Activated naive CD4-positive, alpha-beta T cell treated with anti-CD3 and anti-CD28 coated beads, Interleukin-2, amount 50 U/mL, for 16 hours (primary cell): Measurements from ENCODE around the gene PGS1.

Experiments used
- DNase-seq: peaks from one replicate; pipeline ENCODE4 v3.0.0-alpha.2; 2020

Gene PGS1

DNA sequence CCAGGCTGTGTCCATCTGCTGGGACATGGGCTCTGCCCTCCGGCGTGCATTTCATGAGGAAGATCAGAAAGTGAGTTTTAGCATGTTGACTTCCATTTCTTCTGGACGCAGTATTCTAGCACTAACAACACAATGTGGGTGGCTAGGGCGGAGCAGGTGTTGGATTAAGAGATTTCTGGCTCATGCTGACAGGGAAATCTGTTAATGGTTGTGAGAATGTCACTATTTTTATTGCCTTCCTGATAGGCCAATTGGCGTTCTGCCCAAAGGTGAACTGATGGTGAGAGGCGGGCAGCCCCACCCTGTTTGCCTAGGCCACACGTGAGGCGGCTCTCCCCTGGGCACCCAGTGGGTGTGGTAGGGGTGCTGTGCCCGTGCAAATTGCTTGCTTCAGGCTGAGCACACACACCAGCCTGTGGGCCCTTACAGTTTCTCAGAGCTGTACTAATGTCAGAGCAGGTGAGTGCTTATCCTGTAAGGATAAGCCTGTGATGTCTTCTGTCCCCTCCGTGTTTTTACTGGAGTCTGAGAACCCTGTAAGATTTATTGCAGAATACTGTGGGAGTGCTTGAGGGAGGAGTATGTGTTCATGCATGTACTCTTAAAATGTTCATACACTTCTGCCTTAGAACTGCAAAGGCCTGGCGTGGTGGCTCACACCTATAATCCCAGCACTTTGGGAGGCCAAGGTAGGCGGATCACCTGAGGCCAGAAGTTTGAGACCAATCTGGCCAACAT is 30.9 kb downstream of the PGS1 start:
- DNase-seq, result no peak

DNA sequence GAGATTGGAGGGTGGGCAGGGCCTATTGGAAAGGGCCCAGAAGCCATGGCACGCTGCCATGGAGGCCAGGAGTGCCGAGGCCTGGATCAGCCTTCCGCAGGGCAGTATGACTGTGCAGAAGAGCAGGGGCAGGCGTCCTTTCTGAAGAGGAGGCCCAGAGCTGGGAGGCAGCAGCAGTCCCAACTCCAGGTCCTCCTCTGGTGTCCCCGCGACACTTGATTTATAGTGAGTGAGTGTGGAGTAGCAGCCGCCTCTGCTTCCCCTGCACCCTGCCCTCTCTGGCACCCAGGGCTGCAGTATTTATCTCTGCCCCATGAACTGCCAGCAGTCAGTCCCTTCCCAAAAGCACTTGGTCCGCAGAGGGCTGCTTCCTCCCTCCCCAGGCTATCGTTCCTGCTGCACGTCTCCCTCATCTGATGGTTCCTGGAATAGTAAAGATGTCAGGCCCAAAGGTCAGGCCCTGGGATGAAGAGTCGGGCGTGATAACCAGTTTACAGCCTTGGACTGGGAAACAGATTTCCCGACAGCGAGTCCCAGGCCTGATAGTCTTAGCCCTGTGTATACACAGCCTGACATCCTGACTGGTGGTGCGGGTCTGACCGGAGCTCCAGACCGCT is 32.9 kb downstream of the PGS1 start:
- DNase-seq, result no peak

DNA sequence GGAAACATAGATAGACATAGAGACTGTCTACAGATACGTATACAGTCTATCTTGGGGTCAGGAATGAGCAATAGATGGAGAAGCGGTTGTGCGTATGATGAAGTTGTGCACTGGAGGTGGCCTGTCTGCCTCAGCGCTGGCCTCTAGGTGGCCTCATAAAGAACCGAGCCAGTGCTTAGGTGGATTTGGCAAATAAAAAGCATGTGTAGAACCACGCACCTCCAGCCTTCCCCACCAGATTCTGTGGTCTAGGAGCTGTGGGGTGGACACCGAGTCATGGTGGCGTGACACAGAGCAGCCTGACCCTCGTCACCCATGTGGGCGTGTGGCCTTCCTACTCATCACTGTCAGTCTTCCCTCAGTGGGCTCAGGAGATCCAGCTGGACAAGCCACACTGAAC is 34.0 kb downstream of the PGS1 start:
- DNase-seq, result peak; percentile 40

DNA sequence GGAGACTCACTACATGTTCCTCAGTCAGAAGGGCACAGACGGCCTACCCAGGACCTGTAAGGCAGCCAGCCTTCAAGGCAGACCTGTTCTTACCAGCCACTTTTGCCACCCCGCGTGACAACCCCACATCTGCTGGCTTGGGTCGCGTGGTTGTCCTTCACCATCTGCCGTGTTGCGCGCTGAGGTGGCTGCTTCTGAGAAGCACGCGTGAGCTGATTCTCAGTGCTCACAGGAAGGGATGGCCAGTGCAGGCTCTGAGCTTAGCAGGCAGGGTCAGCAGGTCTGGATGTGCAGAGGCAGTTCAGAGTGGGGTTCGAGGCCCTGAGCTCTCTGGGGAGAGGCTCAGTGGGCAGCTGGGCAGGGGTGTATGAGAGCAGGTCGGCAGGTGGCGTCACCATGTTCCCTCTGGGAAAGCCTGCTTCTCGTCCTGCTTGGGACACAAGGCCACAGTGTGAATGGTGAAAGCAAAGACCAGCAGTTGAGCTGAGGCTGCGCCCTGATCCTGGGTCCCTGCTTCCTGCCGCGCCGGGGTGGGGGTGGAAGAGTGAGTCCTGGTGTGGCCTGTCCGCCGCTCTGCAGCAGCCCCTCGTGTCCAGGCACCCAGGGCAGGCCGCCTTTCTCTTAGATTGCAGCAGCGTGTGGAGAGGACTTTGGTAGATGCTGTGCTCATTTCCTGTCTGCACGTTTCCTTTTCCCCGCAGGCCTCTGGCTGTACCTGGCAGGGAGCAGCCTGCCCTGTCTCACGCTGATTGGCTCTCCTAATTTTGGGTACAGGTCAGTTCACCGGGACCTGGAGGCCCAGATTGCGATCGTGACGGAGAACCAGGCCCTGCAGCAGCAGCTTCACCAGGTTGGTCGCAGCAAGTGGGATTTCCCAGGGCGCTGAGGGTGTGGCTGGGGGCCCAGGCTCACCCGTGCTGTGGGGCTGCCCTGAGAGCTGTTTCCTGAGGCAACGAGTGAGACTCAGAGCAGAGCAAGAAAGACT is 36.0 kb downstream of the PGS1 start:
- DNase-seq, result peak; percentile 62

DNA sequence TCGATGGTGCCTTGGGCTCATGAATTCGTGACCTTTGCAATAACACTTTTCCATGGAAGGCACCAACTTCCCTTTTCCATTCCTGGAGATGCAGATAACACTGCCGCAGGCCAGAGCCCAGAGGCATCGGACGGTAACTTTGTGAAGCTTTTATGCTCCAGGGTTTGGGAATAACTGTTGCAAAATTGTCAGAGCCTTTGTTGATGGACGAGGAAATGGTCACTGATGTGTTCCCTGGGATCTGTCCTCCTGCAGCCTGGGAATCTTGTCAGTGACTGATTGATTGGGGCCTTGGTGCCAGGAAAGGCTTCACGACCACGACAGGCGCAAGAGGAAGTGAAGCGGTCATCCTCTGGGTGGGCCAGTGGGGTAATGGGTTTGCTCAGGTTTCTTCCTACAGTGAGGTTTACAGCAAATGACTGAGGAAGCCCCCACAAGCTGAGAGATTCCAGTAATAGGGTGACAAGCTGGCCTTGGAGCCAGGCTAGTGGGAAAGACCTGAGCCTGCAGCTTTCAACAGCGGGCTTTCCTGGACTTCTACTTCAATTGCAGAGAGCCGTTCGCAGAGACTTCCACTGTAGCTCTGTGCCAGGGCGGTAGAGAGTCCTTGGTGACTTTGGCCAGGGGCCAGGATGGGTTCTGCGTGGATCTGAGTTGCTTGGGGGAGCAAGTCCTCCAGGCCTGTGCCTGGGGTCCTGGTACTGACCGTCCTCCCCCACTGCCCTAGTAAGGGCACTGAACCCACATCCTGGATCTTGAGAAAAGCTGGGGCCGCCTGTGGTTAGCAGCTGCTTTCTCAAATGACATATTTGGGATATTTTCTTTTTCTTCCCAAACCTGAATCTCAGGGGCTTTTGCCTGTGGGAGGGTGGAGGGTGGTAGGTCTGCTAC is 37.6 kb downstream of the PGS1 start:
- DNase-seq, result no peak

DNA sequence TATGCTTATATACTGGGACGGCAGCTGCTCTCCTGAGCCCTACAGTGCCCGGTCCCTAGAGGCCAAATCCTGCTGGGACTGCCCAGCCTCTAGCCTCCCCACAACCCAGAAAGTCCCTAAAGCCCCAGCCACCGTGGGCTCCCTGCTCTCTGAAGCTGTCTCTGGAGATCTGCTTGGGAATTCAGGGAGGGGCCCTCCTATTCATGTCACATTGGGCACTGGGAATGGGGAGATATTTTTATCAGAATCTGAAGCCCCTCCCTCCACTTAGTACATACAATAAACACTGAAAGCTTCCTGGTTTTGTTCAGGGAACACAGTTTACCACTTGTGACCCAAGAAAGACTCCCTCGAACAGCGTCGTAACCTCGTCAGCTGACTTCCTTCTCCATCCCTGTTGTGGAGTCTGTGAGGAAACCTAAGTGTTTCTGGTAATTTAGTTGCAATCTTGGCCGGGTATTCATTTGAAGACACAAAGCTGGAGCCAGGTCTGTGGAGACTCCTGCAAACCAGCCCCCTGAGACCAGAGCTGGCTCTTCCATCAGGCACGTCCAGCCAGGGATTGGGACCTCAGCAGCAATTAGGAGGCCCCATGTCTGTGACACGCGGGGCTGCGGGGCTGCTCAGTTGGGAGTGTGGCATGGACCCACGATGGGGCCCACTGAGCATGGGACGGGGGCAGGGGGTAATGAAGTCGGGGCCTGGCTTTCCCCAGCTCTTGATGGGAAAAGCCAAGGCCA is 38.5 kb downstream of the PGS1 start:
- DNase-seq, result no peak

DNA sequence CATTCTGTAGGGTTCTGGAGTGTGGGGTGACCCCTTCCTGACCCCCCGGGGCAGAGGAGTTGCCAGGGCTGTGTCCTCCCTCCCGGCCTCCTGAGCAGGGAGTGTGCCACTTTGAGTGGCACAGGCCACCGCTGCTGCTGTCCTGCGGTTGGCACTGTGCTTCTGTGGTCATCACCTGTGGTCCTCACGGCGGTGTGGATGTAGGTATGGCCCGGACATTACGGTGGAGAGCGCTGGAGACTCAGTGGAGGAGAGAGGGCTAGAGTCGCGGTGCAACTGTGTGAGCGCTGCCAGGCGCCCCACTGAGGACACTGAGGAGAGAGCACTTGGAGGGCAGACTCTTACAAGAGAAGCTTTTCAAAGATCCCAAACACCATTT is 39.1 kb downstream of the PGS1 start:
- no peak for DNase-seq

DNA sequence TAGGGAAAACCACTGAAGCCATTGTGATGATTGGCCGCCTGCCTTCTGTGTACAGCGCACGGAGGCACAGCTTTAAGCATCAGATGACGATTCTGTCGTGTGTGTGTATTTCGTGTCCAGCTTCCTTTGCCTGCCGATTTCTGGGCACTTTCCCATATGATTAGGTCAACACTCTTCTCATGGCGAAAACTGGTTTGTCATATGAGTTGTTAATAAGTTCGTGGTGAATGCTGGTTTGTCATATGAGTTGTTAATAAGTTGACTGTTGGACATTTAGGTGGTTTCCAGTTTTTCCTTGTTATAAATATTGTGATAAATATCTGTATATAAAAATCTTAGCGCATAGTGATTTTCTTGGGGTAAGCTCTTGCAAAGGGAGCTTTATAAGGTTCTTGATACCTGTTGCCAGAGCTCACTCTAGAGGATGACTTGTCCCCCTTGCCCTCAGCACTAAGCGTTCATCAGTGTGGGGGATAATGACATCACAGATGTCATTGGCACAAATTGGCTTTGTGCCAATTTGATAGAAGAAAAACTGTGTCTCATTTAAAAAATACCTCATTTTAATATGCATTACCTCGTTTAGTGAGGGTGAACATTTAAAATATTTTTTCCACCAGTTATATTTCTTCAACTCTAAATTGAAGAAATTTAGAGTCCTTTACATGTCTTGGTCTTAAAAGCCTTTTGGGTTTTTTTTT is 40.0 kb downstream of the PGS1 start:
- no peak for DNase-seq

DNA sequence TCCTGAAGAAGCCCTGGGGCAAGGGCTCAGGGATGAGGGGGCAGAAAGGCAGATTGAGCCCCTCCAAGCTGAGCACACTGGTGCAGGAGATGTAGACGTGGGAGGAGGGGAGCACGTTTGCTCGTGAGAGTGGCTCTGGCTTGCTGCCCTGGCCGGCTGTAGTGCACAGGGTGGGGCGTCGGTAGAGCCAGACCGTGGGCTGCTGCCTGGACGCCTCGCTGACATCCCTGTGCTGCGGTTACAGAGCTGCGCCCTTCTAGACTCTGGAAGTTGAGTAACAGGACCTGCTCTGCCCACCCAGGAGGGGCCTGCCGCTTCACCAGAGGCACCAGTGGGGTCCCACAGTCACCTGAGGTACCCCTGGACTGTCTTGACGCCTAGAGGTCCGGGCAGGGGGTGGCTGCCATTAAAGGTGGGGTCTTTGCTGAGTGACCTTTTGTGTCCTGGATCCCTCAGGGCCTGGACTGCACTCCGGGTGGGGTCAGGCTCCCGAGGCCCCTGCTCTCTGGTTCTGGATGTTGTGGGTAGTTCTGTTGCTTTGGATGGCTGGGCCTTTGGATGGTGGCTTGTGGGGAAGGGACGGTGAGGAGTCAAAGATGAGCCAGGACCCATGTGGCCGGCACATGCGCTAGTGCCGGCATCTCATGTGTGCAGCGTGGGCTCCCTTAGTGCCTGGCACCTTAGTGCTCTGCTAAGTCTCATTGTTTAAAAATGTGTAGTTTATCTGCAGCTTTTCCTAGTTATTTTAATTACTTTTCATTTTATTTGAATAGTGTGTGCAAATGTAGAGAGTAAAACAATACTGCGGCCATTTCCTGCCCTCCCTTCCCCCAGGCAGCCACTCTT is 41.7 kb downstream of the PGS1 start:
- no peak for DNase-seq

DNA sequence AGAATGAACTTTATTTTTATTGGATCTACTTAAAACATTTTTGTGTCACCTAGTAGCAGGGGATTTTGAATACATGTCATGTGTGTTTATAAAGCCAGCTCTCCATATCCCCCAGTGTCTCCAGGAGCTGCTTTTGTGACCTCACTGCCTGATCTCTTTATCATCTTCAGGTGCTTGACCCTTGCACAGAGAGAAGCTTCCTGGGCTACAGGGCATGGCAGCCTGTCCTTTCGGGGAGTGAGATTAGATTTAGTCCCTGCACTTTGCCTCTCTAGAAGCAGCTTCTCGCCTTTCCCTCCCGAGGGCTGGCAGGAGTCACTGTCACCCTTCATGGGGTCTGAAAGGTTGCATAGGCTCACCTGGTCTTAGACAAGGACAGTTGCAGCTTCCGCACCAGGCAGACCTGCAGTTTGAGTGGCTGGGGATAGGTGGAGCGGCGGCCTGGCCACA is 42.7 kb downstream of the PGS1 start:
- no peak for DNase-seq

DNA sequence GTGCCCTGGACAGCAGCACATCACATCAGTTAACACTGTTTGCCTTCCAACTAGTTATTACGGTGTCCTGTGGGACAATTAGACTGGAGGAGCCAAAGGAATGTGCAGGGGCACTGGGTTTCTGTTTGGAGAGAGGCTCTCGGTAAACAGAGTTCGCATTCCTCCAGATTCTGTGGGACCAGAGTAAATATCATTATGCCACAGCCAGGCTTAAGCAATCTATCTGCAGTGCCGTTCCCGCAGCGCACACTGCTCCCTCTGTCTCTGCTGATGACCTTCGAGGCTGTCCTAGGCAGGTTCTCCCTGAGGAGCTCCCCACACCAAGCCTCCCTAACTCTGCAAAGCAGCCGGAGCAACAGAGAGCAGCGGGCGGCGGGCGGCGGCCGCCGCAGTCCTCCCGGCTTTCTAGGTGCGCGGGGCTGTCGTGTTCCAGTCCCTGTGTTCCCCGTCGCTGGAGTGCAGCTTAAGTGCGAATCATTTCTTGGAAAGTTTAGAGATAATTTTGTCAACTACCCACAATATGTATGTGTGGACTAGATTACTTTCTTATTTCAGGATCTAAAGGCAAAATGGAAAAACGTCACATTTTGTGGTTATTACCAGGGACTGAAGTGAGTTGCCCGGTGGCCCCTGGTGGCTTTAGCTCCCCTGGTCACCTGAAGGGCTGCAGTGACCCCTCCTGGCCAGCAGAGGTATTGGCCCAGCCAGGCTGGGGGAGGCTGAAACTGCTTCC is 43.3 kb downstream of the PGS1 start:
- peak; percentile 74 for DNase-seq

DNA sequence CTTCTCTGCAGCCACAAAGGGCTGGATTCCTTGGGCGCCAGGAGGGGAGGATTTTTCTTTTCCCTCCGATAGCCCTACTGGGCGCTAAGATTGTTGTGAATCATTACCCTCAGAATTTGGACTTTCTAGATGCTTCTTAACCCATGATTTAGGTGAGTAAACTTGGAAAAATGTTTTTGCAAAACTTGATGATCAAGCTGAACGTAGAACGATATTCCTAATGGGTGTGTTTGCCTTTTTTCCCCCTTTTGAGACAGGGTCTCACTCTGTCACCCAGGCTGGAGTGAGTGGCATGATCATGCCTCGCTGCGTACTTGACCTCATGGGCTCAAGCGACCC is 43.8 kb downstream of the PGS1 start:
- no peak for DNase-seq

DNA sequence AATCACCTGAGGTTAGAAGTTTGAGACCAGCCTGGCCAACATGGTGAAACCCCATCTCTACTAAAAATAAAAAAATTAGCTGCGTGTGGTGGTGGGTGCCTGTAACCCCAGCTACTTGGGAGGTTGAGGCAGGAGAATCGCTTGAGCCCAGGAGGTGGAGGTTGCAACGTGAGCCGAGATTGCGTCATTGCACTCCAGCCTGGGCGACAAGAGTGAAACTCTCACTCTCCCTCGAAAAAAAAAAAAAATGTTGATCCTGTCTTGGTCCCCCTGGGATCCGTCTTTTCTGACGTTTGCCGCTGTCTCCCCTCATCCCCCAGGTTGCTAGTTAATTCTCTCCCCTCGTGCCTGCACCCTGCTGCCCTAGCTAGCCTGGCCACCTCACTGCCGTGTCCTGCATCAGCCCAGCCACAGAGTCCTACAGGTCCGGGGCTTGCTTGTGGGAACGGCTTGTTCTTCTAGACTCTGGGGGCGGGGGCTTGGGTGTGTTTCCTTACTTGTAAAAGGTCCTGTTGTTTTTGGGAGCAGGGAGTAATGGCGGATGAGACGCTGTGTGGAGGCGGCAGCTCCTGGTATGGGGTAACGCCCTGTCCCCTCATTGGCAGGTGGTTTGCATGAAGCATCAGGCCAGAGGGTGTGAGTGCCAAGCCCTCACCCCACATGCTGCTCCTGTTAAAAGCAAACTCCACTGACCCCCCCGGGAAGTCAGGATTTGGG is 44.6 kb downstream of the PGS1 start:
- DNase-seq, result no peak

DNA sequence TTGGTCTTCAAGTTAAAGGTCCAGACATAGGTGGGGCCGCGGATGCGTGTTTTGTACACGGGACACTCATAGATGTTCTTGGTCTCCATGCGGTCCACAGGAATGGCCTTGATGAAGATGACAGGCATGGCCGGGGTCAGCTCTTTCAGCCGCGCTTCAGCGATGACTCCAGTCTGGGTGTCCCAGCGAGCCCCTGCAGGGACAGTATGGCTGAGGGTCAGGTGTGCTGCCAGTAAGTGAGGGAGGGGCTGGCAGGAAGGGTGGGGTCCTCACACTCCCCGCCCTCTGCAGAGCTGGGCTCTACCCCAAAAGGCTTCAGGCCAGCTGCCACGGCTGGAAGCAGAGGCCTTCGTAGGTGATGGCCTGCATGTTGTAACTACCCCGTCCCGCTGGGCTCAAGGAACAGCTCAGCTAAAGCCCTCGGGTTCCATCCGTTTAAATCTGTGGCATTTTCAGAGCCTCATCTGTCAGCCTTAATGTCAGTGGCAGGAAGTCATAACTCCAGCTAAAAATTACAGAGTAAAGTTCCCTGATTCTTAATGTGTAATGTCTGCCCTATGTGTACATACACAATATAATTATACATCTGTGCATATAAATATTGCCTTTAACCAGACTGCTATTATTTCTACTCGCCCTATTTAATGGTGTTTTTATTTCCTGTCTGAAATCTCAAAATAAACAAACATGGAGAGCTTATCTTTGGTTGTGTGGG is 45.7 kb downstream of the PGS1 start:
- DNase-seq, result no peak

DNA sequence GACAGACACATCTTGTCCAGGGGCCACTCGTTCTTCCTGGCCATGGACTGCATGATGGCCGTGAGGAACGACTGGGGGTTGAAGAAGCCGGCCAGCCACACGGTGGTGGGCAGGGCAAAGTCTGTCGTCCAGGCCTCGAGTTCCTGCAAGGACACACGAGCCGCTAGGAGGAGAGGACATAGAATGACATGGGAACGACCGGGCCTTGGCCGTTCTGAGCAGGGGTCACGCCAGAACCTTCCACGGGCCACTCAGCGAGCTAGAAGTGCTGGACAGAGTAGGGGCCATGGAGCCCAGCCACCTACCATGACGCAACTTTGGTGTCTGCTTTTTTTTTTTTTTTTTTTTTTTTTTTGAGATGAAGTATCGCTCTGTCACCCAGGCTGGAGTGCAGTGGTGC is 47.0 kb downstream of the PGS1 start:
- no peak for DNase-seq

DNA sequence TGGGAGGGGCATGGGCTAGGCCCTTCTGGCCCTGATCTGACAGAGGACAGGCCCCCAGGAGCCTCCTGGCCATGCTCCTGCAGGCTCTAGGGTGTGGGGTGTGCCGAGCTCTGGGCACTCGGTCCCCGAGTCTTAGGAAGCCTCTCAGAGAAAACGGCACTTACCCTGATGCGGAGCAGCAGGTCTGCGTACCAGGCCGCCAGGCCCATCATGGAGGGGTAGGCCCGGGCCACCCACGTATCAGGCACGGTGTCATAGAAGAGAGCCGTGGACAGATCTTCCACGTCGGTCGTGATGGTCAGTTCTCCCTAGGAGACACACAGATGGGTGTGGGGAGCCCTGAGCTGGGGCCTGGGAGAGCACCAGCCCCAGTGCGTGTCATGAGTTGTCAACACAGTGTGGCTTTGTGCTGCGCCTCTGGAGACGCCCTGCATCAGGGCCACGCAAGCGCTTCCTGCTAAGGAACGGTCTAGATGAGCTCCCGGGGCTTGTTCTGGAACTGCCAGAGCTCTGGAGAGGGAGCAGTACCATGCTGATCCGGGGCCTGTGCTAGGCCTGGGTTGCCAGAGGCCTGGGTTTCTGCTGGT is 47.9 kb downstream of the PGS1 start:
- DNase-seq, result no peak

DNA sequence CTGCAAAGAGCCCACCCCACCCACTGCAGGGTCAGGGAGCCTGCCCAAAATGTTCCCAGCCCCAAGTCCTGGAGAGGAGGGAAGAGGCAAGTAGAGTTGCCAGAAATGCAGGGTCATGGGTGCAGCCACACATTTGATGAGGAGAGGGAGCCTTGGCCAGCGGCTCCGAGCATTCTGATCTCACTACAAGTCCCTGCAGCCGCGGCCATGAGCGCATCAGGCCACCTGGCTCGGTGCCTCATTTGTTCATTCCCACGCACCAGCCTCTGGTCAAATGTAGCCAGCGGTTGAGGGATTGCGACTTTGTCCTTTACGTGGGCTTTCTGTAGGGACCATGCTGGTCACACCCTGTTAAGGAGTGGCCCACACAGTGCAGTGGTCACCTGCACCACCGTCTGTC is 48.7 kb downstream of the PGS1 start:
- DNase-seq, result no peak

DNA sequence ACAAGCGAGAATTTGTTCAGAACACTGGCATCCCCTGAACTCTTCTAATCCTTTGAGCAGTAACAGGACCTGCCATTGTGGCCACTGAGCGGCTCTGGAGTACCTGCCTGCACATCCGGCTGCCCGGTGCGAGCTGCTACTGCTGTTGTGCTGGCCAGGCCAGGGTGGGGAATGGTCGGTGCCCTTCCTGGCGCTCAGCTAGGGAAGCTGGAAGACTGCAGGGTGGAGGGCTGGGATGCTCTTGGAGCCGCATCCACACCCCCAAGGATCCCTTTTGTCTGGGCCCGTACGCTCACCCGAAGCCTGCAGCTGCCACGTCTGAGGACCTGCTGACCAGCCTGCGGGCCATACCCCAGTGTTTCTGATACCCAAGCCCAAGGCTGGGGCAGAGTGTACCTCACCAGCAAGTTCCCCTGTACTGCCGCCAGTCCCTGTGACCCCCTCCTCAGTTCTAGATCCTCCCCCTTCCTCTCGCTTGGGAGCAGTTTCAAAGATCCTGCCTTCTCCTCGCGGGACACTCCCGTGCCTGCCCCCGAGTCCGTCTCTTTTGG is 49.7 kb downstream of the PGS1 start:
- no peak for DNase-seq
